ENCODE data around the gene ZWILCH. TPM values are rescaled to one million over a fixed set of nuclear protein-coding genes. Genes with fewer than 3 reads are reported as not detected.

Gene ZWILCH
- total RNA-seq, 2 experiments from 2014 or later: 36.9 to 50.2 TPM

DNA sequence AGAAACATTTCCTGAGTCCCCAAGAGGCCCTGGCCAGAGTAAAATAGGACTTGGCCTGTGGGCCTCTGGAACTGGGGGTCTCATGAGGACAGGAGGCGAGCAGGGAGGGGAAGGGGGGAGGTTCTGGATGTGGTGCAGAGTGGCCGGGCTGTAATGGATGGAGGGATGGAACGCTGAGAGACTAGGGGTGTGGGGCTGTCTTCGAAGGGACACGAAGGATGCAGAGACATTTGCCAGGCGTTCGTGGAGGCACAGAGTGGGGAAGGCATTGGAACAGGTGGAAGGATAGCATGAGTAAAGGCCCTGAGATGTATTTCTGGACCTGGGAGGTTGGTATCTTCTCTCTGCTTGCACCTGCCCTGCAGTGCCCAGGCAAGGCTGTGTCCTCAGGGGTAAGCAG is 62.8 kb downstream of the ZWILCH start:
- Histone ChIP-seq H3K79me2 (ENCODE audit: insufficient read depth, low read depth, low read length) (no peaks in the 10 kb centered on the region), H3K4me3 (ENCODE audit: low read depth, low read length, poor library complexity, severe bottlenecking) (no peak overlapping the region), H3K9me3 (ENCODE audit: low read length) (no peaks in the 10 kb centered on the region), H4K20me1 (ENCODE audit: insufficient read depth, low read length) (no peaks in the 10 kb centered on the region), H3K36me3 (ENCODE audit: insufficient read depth, low read length) (no peaks in the 10 kb centered on the region), H3K4me2 (ENCODE audit: low read length) (no peak overlapping the region), H3K4me1 (ENCODE audit: insufficient read depth, low read length, poor library complexity, severe bottlenecking) (peaks cover 8% of the 10 kb centered on the region), H3K27ac (ENCODE audit: low read depth, low read length, poor library complexity, severe bottlenecking) (no peak overlapping the region), H3K9me2 (ENCODE audit: insufficient read depth, low read length) (no peaks in the 10 kb centered on the region), H2AFZ (ENCODE audit: low read length) (no peak overlapping the region)
- BruUV-seq (replicated peaks): no TSS peak
- no peak for DNase-seq (ENCODE audit: low spot score)
- intact Hi-C loops (cut with micrococcal nuclease; ENCODE audit: unreplicated experiment): no loop called here
- ChIA-PET CTCF (ENCODE audit: unreplicated experiment) (no interaction called here), POLR2A (no interaction called here)
- TF ChIP-seq EZH2phosphoT487 (IDR thresholded peaks at IDR 0.05; ENCODE audit: borderline replicate concordance, low read depth, low read length): no peak
- TF ChIP-seq, protein P1, sequence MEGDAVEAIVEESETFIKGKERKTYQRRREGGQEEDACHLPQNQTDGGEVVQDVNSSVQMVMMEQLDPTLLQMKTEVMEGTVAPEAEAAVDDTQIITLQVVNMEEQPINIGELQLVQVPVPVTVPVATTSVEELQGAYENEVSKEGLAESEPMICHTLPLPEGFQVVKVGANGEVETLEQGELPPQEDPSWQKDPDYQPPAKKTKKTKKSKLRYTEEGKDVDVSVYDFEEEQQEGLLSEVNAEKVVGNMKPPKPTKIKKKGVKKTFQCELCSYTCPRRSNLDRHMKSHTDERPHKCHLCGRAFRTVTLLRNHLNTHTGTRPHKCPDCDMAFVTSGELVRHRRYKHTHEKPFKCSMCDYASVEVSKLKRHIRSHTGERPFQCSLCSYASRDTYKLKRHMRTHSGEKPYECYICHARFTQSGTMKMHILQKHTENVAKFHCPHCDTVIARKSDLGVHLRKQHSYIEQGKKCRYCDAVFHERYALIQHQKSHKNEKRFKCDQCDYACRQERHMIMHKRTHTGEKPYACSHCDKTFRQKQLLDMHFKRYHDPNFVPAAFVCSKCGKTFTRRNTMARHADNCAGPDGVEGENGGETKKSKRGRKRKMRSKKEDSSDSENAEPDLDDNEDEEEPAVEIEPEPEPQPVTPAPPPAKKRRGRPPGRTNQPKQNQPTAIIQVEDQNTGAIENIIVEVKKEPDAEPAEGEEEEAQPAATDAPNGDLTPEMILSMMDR (conservative IDR thresholded peaks at IDR 0.05; ENCODE audit: low read length): no peak

DNA sequence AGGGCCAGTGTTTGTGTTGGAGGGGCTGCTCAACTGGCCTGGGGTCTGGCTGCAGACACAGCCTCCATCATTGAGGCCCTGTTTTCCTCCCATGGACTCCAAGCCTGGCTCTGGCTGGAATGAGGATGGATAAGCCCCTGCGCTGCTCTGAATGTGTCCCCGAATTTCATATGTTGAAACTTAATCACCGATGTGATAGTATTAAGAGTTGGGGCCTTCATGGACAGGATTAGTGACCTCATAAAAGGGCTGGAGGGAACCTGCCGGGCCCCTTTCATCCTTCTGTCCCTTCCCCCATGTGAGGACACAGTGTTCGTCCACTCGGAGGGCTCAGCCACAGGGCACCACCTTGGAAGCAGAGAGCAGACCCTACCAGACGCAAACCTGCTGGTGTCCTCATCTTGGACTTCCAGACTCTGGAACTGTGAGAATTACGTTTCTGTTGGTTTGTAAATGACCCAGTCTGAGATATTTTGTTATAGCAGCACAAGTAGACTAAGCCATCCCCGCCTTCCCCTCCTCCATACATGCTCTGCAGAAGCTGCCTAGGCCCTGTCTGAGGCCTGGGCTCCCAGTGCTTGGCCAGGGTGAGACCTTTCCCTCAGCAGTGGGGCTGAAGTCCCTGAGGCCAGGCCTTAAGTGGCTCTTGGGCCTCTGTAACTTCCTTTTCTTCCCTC is 64.5 kb downstream of the ZWILCH start:
- CTCF ChIA-PET (ENCODE audit: unreplicated experiment): interaction anchor here (0.5 kb wide), 1 partner anchor 472 kb away, joined by 4 read pairs; no protein-coding TSS in a partner anchor
- H3K27ac ChIP-seq (ENCODE audit: low read depth, low read length, poor library complexity, severe bottlenecking): no peak overlapping the region
- H3K4me2 ChIP-seq (ENCODE audit: low read length): no peak overlapping the region
- no TSS peak for BruUV-seq (replicated peaks)
- no peak for DNase-seq (ENCODE audit: low spot score)
- H2AFZ ChIP-seq (ENCODE audit: low read length): no peak overlapping the region
- H3K9me2 ChIP-seq (ENCODE audit: insufficient read depth, low read length): no peaks in the 10 kb centered on the region
- H3K79me2 ChIP-seq (ENCODE audit: insufficient read depth, low read depth, low read length): no peaks in the 10 kb centered on the region
- TF ChIP-seq, protein P1 (conservative IDR thresholded peaks at IDR 0.05; ENCODE audit: low read length): no peak
- no peak for TF ChIP-seq EZH2phosphoT487 (IDR thresholded peaks at IDR 0.05; ENCODE audit: borderline replicate concordance, low read depth, low read length)
- H3K36me3 ChIP-seq (ENCODE audit: insufficient read depth, low read length): no peaks in the 10 kb centered on the region
- no peak overlapping the region for H3K4me3 ChIP-seq (ENCODE audit: low read depth, low read length, poor library complexity, severe bottlenecking)
- H3K9me3 ChIP-seq (ENCODE audit: low read length): no peaks in the 10 kb centered on the region
- POLR2A ChIA-PET: no interaction called here
- intact Hi-C loops (cut with micrococcal nuclease; ENCODE audit: unreplicated experiment): no loop called here
- H4K20me1 ChIP-seq (ENCODE audit: insufficient read depth, low read length): no peaks in the 10 kb centered on the region
- H3K4me1 ChIP-seq (ENCODE audit: insufficient read depth, low read length, poor library complexity, severe bottlenecking): peaks cover 8% of the 10 kb centered on the region

DNA sequence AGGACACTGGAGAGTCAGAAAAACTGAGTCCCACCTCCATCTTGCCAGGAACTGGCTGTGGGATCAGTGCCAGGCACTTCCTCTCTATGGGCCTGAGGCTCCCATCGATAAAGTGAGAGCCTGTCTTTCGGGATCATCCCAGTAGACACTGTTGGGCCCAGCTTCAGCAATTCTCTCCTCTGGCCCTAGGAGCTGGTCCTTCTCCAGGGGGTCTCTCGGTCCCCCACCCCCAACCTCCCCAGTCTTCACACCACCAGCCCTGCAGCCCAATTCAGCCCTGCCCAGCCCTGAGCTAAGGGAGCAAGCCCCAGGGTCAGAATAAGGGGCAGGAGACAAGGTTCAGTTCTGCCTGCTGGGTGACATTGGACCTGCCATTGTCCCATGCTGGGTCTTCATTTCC is 65.2 kb downstream of the ZWILCH start:
- Histone ChIP-seq H3K4me1 (ENCODE audit: insufficient read depth, low read length, poor library complexity, severe bottlenecking) (peaks cover 8% of the 10 kb centered on the region), H3K36me3 (ENCODE audit: insufficient read depth, low read length) (no peaks in the 10 kb centered on the region), H3K9me2 (ENCODE audit: insufficient read depth, low read length) (no peaks in the 10 kb centered on the region), H3K9me3 (ENCODE audit: low read length) (no peaks in the 10 kb centered on the region), H3K27ac (ENCODE audit: low read depth, low read length, poor library complexity, severe bottlenecking) (no peak overlapping the region), H4K20me1 (ENCODE audit: insufficient read depth, low read length) (no peaks in the 10 kb centered on the region), H2AFZ (ENCODE audit: low read length) (no peak overlapping the region), H3K4me2 (ENCODE audit: low read length) (no peak overlapping the region), H3K4me3 (ENCODE audit: low read depth, low read length, poor library complexity, severe bottlenecking) (no peak overlapping the region), H3K79me2 (ENCODE audit: insufficient read depth, low read depth, low read length) (no peaks in the 10 kb centered on the region)
- BruUV-seq (replicated peaks): no TSS peak
- ChIA-PET CTCF (ENCODE audit: unreplicated experiment) (interaction anchor here (0.5 kb wide), 1 partner anchor 471 kb away, joined by 4 read pairs; no protein-coding TSS in a partner anchor), POLR2A (no interaction called here)
- DNase-seq (ENCODE audit: low spot score): no peak
- intact Hi-C loops (cut with micrococcal nuclease; ENCODE audit: unreplicated experiment): no loop called here
- TF ChIP-seq, protein P1 (conservative IDR thresholded peaks at IDR 0.05; ENCODE audit: low read length): no peak
- no peak for TF ChIP-seq EZH2phosphoT487 (IDR thresholded peaks at IDR 0.05; ENCODE audit: borderline replicate concordance, low read depth, low read length)
